ENCODE measurements around the gene INAVA. TPM values are rescaled to one million over a fixed set of nuclear protein-coding genes. Genes with fewer than 3 reads are reported as not detected.

The INAVA gene
- total RNA-seq, 1 donor from 2014 or later, result 42.2 TPM

DNA sequence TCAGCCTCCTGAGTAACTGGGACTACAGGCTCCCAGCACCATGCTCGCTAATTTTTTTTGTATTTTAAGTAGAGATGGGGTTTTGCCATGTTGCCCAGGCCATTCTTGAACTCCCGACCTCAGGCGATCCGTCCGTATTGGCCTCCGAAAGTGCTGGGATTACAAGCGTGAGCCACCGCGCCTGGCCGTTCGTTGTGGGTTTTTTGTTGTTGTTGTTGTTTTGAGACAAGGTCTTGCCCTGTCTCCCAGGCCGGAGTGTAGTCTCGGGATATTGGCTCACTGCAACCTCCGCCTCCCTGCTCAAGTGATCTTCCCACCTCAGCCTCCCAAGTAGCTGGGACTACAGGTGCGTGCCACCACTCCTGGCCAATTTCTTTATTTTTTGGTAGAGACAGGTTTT lies 4.7 kb upstream of the INAVA start:
- TF ChIP-seq, protein P1, sequence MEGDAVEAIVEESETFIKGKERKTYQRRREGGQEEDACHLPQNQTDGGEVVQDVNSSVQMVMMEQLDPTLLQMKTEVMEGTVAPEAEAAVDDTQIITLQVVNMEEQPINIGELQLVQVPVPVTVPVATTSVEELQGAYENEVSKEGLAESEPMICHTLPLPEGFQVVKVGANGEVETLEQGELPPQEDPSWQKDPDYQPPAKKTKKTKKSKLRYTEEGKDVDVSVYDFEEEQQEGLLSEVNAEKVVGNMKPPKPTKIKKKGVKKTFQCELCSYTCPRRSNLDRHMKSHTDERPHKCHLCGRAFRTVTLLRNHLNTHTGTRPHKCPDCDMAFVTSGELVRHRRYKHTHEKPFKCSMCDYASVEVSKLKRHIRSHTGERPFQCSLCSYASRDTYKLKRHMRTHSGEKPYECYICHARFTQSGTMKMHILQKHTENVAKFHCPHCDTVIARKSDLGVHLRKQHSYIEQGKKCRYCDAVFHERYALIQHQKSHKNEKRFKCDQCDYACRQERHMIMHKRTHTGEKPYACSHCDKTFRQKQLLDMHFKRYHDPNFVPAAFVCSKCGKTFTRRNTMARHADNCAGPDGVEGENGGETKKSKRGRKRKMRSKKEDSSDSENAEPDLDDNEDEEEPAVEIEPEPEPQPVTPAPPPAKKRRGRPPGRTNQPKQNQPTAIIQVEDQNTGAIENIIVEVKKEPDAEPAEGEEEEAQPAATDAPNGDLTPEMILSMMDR (IDR thresholded peaks at IDR 0.05), result no peak
- TF ChIP-seq POLR2AphosphoS5 (IDR thresholded peaks at IDR 0.05; ENCODE audit: insufficient read depth in 1 of 2, low read depth in 1 of 2), result no peak
- no peak for TF ChIP-seq POLR2A (IDR thresholded peaks at IDR 0.05)
- no peak overlapping the region for H3K4me3 ChIP-seq
- no peaks in the 10 kb centered on the region for H3K27me3 ChIP-seq
- DNase-seq (ENCODE audit: extremely low spot score in 2 of 2), result no peak
- H3K36me3 ChIP-seq, result no peaks in the 10 kb centered on the region
- peaks cover 31% of the 10 kb centered on the region for H3K4me1 ChIP-seq
- intact Hi-C loops (cut with DNase I), result no loop called here
- no peak overlapping the region for H3K27ac ChIP-seq
- H3K9me3 ChIP-seq, result no peaks in the 10 kb centered on the region

DNA sequence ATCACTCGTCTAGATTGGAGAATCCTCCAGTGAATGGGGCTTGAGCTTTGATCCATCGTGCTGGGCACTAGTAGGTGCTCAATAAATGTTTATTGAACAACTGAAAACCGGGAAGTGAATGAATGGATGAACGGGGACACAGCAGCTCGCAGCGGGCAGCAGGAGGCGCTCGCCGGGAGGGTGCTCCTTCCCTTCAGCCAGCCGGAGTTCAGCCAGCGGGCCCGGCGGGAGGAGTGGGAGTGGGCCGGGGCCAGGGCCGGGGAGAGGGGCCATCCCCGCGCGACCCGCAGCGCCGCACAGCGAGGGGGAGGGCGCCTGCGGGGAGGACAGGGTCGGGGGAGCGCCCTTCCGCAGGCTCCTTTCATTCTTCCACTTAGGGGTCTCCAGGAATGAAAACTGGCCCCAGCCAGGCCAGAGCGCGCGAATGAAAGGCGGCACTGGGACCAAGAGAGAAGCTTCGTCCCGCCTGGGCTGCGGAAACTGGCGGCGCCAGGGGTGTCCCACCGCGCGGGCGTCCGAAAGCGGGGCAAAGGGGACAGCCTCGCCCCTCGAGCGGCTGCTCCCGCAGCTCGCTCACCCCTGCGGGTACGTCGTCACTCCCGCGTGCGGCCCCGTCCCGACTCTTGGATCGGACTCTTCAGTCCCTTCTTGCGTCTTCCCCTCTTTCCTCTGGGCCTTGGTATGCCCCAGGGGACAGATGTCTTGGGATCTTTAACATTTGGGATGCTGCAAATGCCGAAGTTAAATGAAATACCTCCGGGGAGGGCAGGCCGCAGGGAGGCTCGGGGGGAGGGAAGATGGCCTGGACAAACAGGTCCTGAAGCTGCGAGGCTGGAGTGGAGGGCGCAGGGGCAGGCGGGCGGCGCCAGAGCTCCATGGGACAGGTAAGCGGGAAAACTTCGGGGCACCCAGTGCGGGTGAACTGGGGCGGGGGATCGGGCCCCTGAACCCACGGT lies 3.6 kb upstream of the INAVA start:
- Histone ChIP-seq H3K4me1 (peaks cover 31% of the 10 kb centered on the region), H3K4me3 (peak overlapping the region; percentile 43 to 51), H3K9me3 (no peaks in the 10 kb centered on the region), H3K36me3 (no peaks in the 10 kb centered on the region), H3K27me3 (no peaks in the 10 kb centered on the region), H3K27ac (peak overlapping the region; percentile 56)
- intact Hi-C loops (cut with DNase I), result no loop called here
- no peak for DNase-seq (ENCODE audit: extremely low spot score in 2 of 2)
- TF ChIP-seq POLR2AphosphoS5 (IDR thresholded peaks at IDR 0.05; ENCODE audit: insufficient read depth in 1 of 2, low read depth in 1 of 2) (no peak), POLR2A (IDR thresholded peaks at IDR 0.05) (no peak)
- TF ChIP-seq, protein P1 (IDR thresholded peaks at IDR 0.05), result no peak

DNA sequence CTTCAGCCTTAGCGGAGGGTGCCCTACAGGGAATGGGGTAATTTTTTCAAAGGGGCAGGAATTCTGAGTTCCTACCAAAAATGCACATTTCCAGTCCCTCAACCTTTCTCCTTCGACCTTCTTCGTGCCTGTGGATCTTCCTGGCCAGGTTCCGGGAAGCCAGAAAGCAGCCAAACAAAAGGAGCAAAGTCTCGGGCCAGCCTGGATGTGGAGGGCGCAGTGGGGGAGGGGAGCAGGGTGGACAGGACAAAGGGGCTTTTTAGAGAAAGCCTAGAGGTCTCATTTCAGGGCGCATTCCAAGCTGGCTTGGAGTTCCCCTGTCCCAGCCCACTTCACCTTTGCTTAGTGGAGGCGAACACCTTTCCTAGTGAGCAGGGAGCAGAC lies 2.9 kb upstream of the INAVA start:
- TF ChIP-seq POLR2A (IDR thresholded peaks at IDR 0.05) (no peak), POLR2AphosphoS5 (IDR thresholded peaks at IDR 0.05; ENCODE audit: insufficient read depth in 1 of 2, low read depth in 1 of 2) (no peak)
- TF ChIP-seq, protein P1 (IDR thresholded peaks at IDR 0.05), result no peak
- H3K4me3 ChIP-seq, result peak overlapping the region in 1 of 2 donors; percentile 51
- intact Hi-C loops (cut with DNase I), result no loop called here
- no peaks in the 10 kb centered on the region for H3K9me3 ChIP-seq
- no peak overlapping the region for H3K27ac ChIP-seq
- H3K4me1 ChIP-seq, result peaks cover 31% of the 10 kb centered on the region
- no peak for DNase-seq (ENCODE audit: extremely low spot score in 2 of 2)
- no peaks in the 10 kb centered on the region for H3K36me3 ChIP-seq
- no peaks in the 10 kb centered on the region for H3K27me3 ChIP-seq

DNA sequence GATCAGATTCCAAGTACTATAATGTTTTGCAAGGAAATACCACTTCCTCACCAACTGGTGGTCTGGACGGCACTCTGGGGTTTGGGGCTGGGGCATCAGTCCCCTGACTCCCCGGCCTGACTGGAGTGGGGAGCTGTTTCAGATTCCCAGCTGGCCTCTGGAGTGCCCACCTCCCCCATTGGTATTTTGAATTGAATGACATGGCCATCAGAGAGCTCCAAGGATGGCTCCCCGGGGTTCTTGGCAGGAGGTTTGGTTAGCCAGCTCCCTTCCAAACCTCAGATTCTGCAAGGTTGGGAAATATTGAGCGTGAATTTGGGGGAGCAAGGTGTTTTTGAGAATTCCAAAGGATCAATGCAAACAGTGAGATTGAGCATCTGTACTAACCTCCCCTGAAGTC lies 2.2 kb upstream of the INAVA start:
- Histone ChIP-seq H3K36me3 (no peaks in the 10 kb centered on the region), H3K9me3 (no peaks in the 10 kb centered on the region), H3K4me3 (no peak overlapping the region), H3K27me3 (no peaks in the 10 kb centered on the region), H3K27ac (no peak overlapping the region), H3K4me1 (peaks cover 37% of the 10 kb centered on the region)
- DNase-seq (ENCODE audit: extremely low spot score in 2 of 2), result no peak
- intact Hi-C loops (cut with DNase I), result no loop called here
- TF ChIP-seq POLR2A (IDR thresholded peaks at IDR 0.05) (no peak), POLR2AphosphoS5 (IDR thresholded peaks at IDR 0.05; ENCODE audit: insufficient read depth in 1 of 2, low read depth in 1 of 2) (no peak)
- TF ChIP-seq, protein P1 (IDR thresholded peaks at IDR 0.05), result no peak

DNA sequence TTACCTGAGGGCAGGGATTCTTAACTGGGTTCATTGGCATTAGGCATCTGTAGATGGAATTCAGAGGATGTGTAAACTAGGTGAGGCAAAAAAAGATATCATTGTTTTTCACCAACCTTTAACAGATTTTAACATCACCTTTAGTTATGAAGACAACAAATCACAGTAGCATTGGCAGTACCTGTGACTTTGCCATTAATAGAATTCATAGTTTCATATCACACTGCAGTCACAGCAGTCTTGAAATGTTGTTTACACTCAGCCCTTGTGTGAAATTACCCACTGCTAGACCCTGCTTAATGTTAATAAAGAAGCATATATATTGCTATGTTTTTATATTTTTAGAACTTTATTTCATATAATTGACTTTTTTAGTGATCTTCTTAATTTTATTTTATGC lies 1.7 kb upstream of the INAVA start:
- H3K4me1 ChIP-seq, result peaks cover 39% of the 10 kb centered on the region
- H3K4me3 ChIP-seq, result no peak overlapping the region
- intact Hi-C loops (cut with DNase I), result no loop called here
- no peaks in the 10 kb centered on the region for H3K27me3 ChIP-seq
- DNase-seq (ENCODE audit: extremely low spot score in 2 of 2), result no peak
- H3K36me3 ChIP-seq, result no peaks in the 10 kb centered on the region
- TF ChIP-seq, protein P1 (IDR thresholded peaks at IDR 0.05), result no peak
- TF ChIP-seq POLR2A (IDR thresholded peaks at IDR 0.05), result no peak
- no peak for TF ChIP-seq POLR2AphosphoS5 (IDR thresholded peaks at IDR 0.05; ENCODE audit: insufficient read depth in 1 of 2, low read depth in 1 of 2)
- H3K9me3 ChIP-seq, result no peaks in the 10 kb centered on the region
- H3K27ac ChIP-seq, result no peak overlapping the region
